OCI-LY1 (cell line): ENCODE results near the gene FBXO34.

ENCODE experiments used
- H2AFZ ChIP-seq: fragments of 200-600 bp; sonication (generic), shearing (Covaris generic); 2 replicates; pipeline ENCODE4 v1.6.0; 2014; ENCODE audit warnings: antibody characterized with exemption, mild to moderate bottlenecking, low read length
- H3F3A ChIP-seq: fragments of 200-600 bp; sonication (generic), shearing (Covaris generic); 2 replicates; pipeline ENCODE4 v1.6.0; 2014; ENCODE audit warnings: mild to moderate bottlenecking, antibody characterized with exemption, low read length, moderate library complexity; ENCODE audit not compliant: insufficient read depth
- H3K27ac ChIP-seq: fragments of 200-600 bp; sonication (generic); 2 replicates; pipeline ENCODE4 v1.5.1; 2014; ENCODE audit warnings: low read length, mixed run types, mild to moderate bottlenecking, low read depth; ENCODE audit not compliant: poor library complexity, severe bottlenecking
- H3K27me3 ChIP-seq: fragments of 200-600 bp; sonication (generic); 2 replicates; pipeline ENCODE4 v1.6.0; 2014; ENCODE audit warnings: antibody characterized with exemption, mild to moderate bottlenecking, low read length, moderate library complexity; ENCODE audit not compliant: insufficient read depth
- H3K36me3 ChIP-seq: fragments of 200-600 bp; sonication (generic); 2 replicates; pipeline ENCODE4 v1.6.1; 2014; ENCODE audit warnings: mild to moderate bottlenecking, antibody characterized with exemption, low read length, moderate library complexity, mixed read lengths; ENCODE audit not compliant: insufficient read depth
- H3K4me1 ChIP-seq: fragments of 200-600 bp; sonication (generic); 2 replicates; pipeline ENCODE4 v1.5.1; 2014; ENCODE audit warnings: mild to moderate bottlenecking, low read length, moderate library complexity; ENCODE audit not compliant: insufficient read depth, severe bottlenecking
- H3K4me2 ChIP-seq: fragments of 200-600 bp; sonication (generic), shearing (Covaris generic); 2 replicates; pipeline ENCODE4 v1.6.1; 2014; ENCODE audit warnings: low read length
- H3K4me3 ChIP-seq: fragments of 200-600 bp; sonication (generic); 2 replicates; pipeline ENCODE4 v1.5.1; 2014; ENCODE audit warnings: low read length, low read depth, mild to moderate bottlenecking, mixed read lengths; ENCODE audit not compliant: poor library complexity, severe bottlenecking
- H3K79me2 ChIP-seq: fragments of 200-600 bp; shearing (Covaris generic); 2 replicates; pipeline ENCODE4 v1.6.1; 2016; ENCODE audit warnings: mixed run types, low read length, mixed read lengths; ENCODE audit not compliant: insufficient read depth
- H3K9ac ChIP-seq: fragments of 200-600 bp; sonication (generic), shearing (Covaris generic); 2 replicates; pipeline ENCODE4 v1.6.1; 2014; ENCODE audit warnings: mild to moderate bottlenecking, low read length, mixed read lengths
- H3K9me2 ChIP-seq: fragments of 200-600 bp; sonication (generic), shearing (Covaris generic); 2 replicates; pipeline ENCODE4 v1.6.1; 2014; ENCODE audit warnings: low read depth, mild to moderate bottlenecking, low read length, mixed read lengths
- H3K9me3 ChIP-seq: fragments of 200-600 bp; shearing (Covaris generic); 2 replicates; pipeline ENCODE4 v1.6.1; 2014; ENCODE audit warnings: low read length, mixed read lengths
- H4K20me1 ChIP-seq: fragments of 200-600 bp; sonication (generic), shearing (Covaris generic); 2 replicates; pipeline ENCODE4 v1.6.0; 2016; ENCODE audit warnings: mild to moderate bottlenecking, low read length; ENCODE audit not compliant: insufficient read depth
- CTCF ChIP-seq: fragments of 200-600 bp; sonication (generic), shearing (Covaris generic); IDR thresholded peaks from 2 replicates; pipeline ENCODE4 v1.5.1; 2017; ENCODE audit warnings: mild to moderate bottlenecking, antibody characterized with exemption, low read length, moderate library complexity, mixed read lengths
- EZH2 ChIP-seq: fragments of 200-600 bp; sonication (generic), shearing (Covaris generic); IDR thresholded peaks from 2 replicates; pipeline ENCODE4 v1.8.0; 2017; ENCODE audit warnings: borderline replicate concordance, mixed run types, mild to moderate bottlenecking, antibody characterized with exemption, low read length, moderate library complexity, mixed read lengths

FBXO34 gene

GRCh38 chr14:55329999-55330710, 58.9 kb downstream of the FBXO34 start:
- Histone ChIP-seq H3K9ac (no peak overlapping the region), H4K20me1 (no peaks in the 10 kb centered on the region), H3K79me2 (peaks cover 32% of the 10 kb centered on the region), H3K36me3 (no peaks in the 10 kb centered on the region), H3K9me3 (no peaks in the 10 kb centered on the region), H3K27ac (no peak overlapping the region), H3K9me2 (no peaks in the 10 kb centered on the region), H2AFZ (no peak overlapping the region), H3K4me2 (no peak overlapping the region), H3K27me3 (no peaks in the 10 kb centered on the region), H3K4me1 (peaks cover 50% of the 10 kb centered on the region), H3F3A (peaks cover 3% of the 10 kb centered on the region; the same call in 1 of the 2 replicates), H3K4me3 (no peak overlapping the region)
- TF ChIP-seq EZH2 (no peak), CTCF (no peak)

- Histone ChIP-seq H3K4me1 (peaks cover 30% of the 10 kb centered on the region), H3K9ac (peak overlapping the region; percentile 38; the same call in 1 of the 2 replicates), H3K9me2 (no peaks in the 10 kb centered on the region), H3K36me3 (no peaks in the 10 kb centered on the region), H3K4me2 (peak overlapping the region; percentile 63), H3K27ac (peak overlapping the region; percentile 31), H3F3A (no peaks in the 10 kb centered on the region), H3K4me3 (peak overlapping the region; percentile 37), H4K20me1 (no peaks in the 10 kb centered on the region), H3K79me2 (peaks cover 45% of the 10 kb centered on the region), H3K9me3 (no peaks in the 10 kb centered on the region), H3K27me3 (no peaks in the 10 kb centered on the region), H2AFZ (no peak overlapping the region)
- TF ChIP-seq EZH2 (no peak), CTCF (no peak)
Observed at GRCh38 chr14:55332654-55333570, 61.7 kb downstream of the FBXO34 start.

- no peak overlapping the region for H3K9ac ChIP-seq
- H3K9me3 ChIP-seq: no peaks in the 10 kb centered on the region
- peaks cover 30% of the 10 kb centered on the region for H3K4me1 ChIP-seq
- H3K4me3 ChIP-seq: no peak overlapping the region
- H4K20me1 ChIP-seq: no peaks in the 10 kb centered on the region
- H3F3A ChIP-seq: no peaks in the 10 kb centered on the region
- H3K9me2 ChIP-seq: no peaks in the 10 kb centered on the region
- peaks cover 41% of the 10 kb centered on the region for H3K79me2 ChIP-seq
- TF ChIP-seq CTCF (no peak), EZH2 (no peak)
- H3K27me3 ChIP-seq: no peaks in the 10 kb centered on the region
- H2AFZ ChIP-seq: no peak overlapping the region
- H3K4me2 ChIP-seq: peak overlapping the region; percentile 3; the same call in 1 of the 2 replicates
- H3K36me3 ChIP-seq: no peaks in the 10 kb centered on the region
- H3K27ac ChIP-seq: peak overlapping the region; percentile 31
Observed at GRCh38 chr14:55333711-55334485, 62.7 kb downstream of the FBXO34 start.
